OCI-LY7 (cell line): Measurements from ENCODE around the gene ANKRD34A. TPM values are rescaled to one million over a fixed set of nuclear protein-coding genes. Genes with fewer than 3 reads are reported as not detected.

Experiments
- BruUV-seq: library from RNA; stranded (reverse); fragments of 400-500 nt; replicated peaks from 2 replicates; lab custom pipeline; 2021; lab: Mats Ljungman, UMichigan
- CTCF ChIA-PET: fragments of 300-600 bp; sonication (Branson Sonifier 250); formaldehyde crosslinking; loops from one replicate; lab custom pipeline; 2022; ENCODE audit warnings: antibody characterized with exemption; ENCODE audit not compliant: unreplicated experiment; lab: Charles Lee
- POLR2A ChIA-PET: fragments of 300-600 bp; sonication (Branson Sonifier 250); formaldehyde crosslinking; loops from one replicate; lab custom pipeline; 2022; ENCODE audit warnings: antibody characterized with exemption; lab: Charles Lee
- DNase-seq: peaks from one replicate; pipeline ENCODE4 v3.0.0-alpha.2; 2015; ENCODE audit warnings: low spot score
- H2AFZ ChIP-seq: fragments of 200-600 bp; sonication (generic), shearing (Covaris generic); 2 replicates; pipeline ENCODE4 v1.6.1; 2014; ENCODE audit warnings: mild to moderate bottlenecking, antibody characterized with exemption, low read length, moderate library complexity
- H3K27ac ChIP-seq: fragments of 200-600 bp; sonication (generic); 2 replicates; pipeline ENCODE4 v1.5.1; 2014; ENCODE audit warnings: mixed run types, low read depth, mild to moderate bottlenecking, moderate library complexity, low read length, inconsistent platforms; ENCODE audit not compliant: poor library complexity, severe bottlenecking
- H3K36me3 ChIP-seq: fragments of 200-600 bp; sonication (generic); 2 replicates; pipeline ENCODE4 v1.6.1; 2014; ENCODE audit warnings: mild to moderate bottlenecking, antibody characterized with exemption, low read length, moderate library complexity, mixed read lengths; ENCODE audit not compliant: insufficient read depth
- H3K4me1 ChIP-seq: fragments of 200-600 bp; sonication (generic); 2 replicates; pipeline ENCODE4 v1.5.1; 2014; ENCODE audit warnings: mild to moderate bottlenecking, low read length; ENCODE audit not compliant: insufficient read depth, poor library complexity, severe bottlenecking
- H3K4me2 ChIP-seq: fragments of 200-600 bp; sonication (generic); 2 replicates; pipeline ENCODE4 v1.6.1; 2014; ENCODE audit warnings: mild to moderate bottlenecking, low read length
- H3K4me3 ChIP-seq: fragments of 200-600 bp; sonication (generic); 2 replicates; pipeline ENCODE4 v1.5.1; 2014; ENCODE audit warnings: mild to moderate bottlenecking, low read depth, low read length; ENCODE audit not compliant: poor library complexity, severe bottlenecking
- H3K79me2 ChIP-seq: fragments of 200-600 bp; sonication (generic); 2 replicates; pipeline ENCODE4 v1.6.1; 2016; ENCODE audit warnings: low read depth, mild to moderate bottlenecking, low read length, moderate library complexity, mixed read lengths; ENCODE audit not compliant: insufficient read depth
- H3K9me2 ChIP-seq: fragments of 200-600 bp; sonication (generic); 2 replicates; pipeline ENCODE4 v1.6.1; 2016; ENCODE audit warnings: mild to moderate bottlenecking, low read length, mixed read lengths; ENCODE audit not compliant: insufficient read depth
- H3K9me3 ChIP-seq: fragments of 200-600 bp; sonication (generic); 2 replicates; pipeline ENCODE4 v1.6.1; 2014; ENCODE audit warnings: mild to moderate bottlenecking, mixed run types, low read length, mixed read lengths
- H4K20me1 ChIP-seq: fragments of 200-600 bp; sonication (generic); 2 replicates; pipeline ENCODE4 v1.6.1; 2014; ENCODE audit warnings: mild to moderate bottlenecking, antibody characterized with exemption, low read length, moderate library complexity, mixed read lengths; ENCODE audit not compliant: insufficient read depth
- CTCF ChIP-seq: fragments of 200-600 bp; sonication (generic); conservative IDR thresholded peaks from 2 replicates; pipeline ENCODE4 v1.5.1; 2014; ENCODE audit warnings: mild to moderate bottlenecking, antibody characterized with exemption, low read length, moderate library complexity, mixed read lengths
- EZH2phosphoT487 ChIP-seq: fragments of 200-600 bp; sonication (generic); IDR thresholded peaks from 2 replicates; pipeline ENCODE4 v1.6.1; 2018; ENCODE audit warnings: low read depth, borderline replicate concordance, mild to moderate bottlenecking, mixed run types, antibody characterized with exemption, low read length, moderate library complexity, mixed read lengths
- intact Hi-C: fragments of 100-400 bp; cut with micrococcal nuclease; formaldehyde crosslinking; loops from one replicate; pipeline ENCODE4 v1.10.0; 2022; ENCODE audit not compliant: unreplicated experiment
- total RNA-seq, 2 experiments: library from RNA; depleted of rRNA in 1 of 2; stranded (reverse); fragments of >200 nt in 1 of 2; shearing (Covaris generic) in 1 of 2; gene quantifications; 2 replicates each; pipeline ENCODE4 v1.2.3, GENCODE V29; 2014 to 2022

ANKRD34A gene
- total RNA-seq, 2 experiments from 2014 or later = 1.9 to 4.8 TPM

GRCh38 chr1:146012703-146013558, 48.6 kb upstream of the ANKRD34A start:
- intact Hi-C loops = loop anchor here (1.0 to 2.0 kb wide), 3 partner anchors 36 to 154 kb away; partner anchors contain the start of gene PIAS3
- Histone ChIP-seq H3K4me1 (peaks cover 3% of the 10 kb centered on the region), H3K4me3 (no peak overlapping the region), H4K20me1 (no peaks in the 10 kb centered on the region), H3K9me3 (no peaks in the 10 kb centered on the region), H3K79me2 (no peaks in the 10 kb centered on the region), H3K9me2 (no peaks in the 10 kb centered on the region), H3K27ac (no peak overlapping the region), H3K4me2 (no peak overlapping the region), H2AFZ (no peak overlapping the region; the same call in 1 of the 2 replicates), H3K36me3 (no peaks in the 10 kb centered on the region)
- POLR2A ChIA-PET = interaction anchor here (0.5 to 1.5 kb wide), 7 partner anchors 17 to 169 kb away, joined by 3 to 6 read pairs (median 3); partner anchors contain the start of gene TXNIP
- no peak for TF ChIP-seq EZH2phosphoT487
- TF ChIP-seq CTCF = peak; percentile 99
- CTCF ChIA-PET = interaction anchor here (0.7 kb wide), 1 partner anchor 33 kb away, joined by 3 read pairs; no protein-coding TSS in a partner anchor
- BruUV-seq = no TSS peak
- DNase-seq = peak; percentile 76

- BruUV-seq = no TSS peak
- H3K4me2 ChIP-seq = no peak overlapping the region
- no peaks in the 10 kb centered on the region for H3K9me3 ChIP-seq
- H3K9me2 ChIP-seq = no peaks in the 10 kb centered on the region
- H4K20me1 ChIP-seq = no peaks in the 10 kb centered on the region
- no peak overlapping the region for H3K4me3 ChIP-seq
- no peak overlapping the region for H3K27ac ChIP-seq
- H2AFZ ChIP-seq = no peak overlapping the region
- H3K36me3 ChIP-seq = no peaks in the 10 kb centered on the region
- H3K4me1 ChIP-seq = peaks cover 11% of the 10 kb centered on the region
- TF ChIP-seq CTCF (no peak), EZH2phosphoT487 (no peak)
- no peaks in the 10 kb centered on the region for H3K79me2 ChIP-seq
- no peak for DNase-seq
- intact Hi-C loops = no loop called here
- POLR2A ChIA-PET = interaction anchor here (0.6 to 2.0 kb wide), 2 partner anchors 31 to 115 kb away, joined by 4 to 10 read pairs; no protein-coding TSS in a partner anchor
- CTCF ChIA-PET = no interaction called here
These were observed 45.9 kb upstream of the ANKRD34A start for GRCh38 chr1:146010126-146010738.
